Activated T-cell treated with anti-CD3 and anti-CD28 coated beads for 24 hours (primary cell): ENCODE results near the gene F13B.
"Not testable (repeated sequence)": the region's sequence is repeated elsewhere in the genome, so short reads cannot be mapped to it uniquely, and the experiment has no call there.

Experiments
- DNase-seq: peaks from one replicate; pipeline ENCODE4 v3.0.0-alpha.2; 2020; ENCODE audit warnings: low read depth

Gene F13B

GRCh38 chr1:197042676-197043341, 24.3 kb downstream of the F13B start:
- no peak for DNase-seq

- DNase-seq = no peak
These were observed 25.3 kb downstream of the F13B start for GRCh38 chr1:197041486-197042353.

GRCh38 chr1:197036861-197037260, 30.2 kb downstream of the F13B start:
- DNase-seq = no peak

- not testable (repeated sequence) for DNase-seq
These were observed 32.3 kb downstream of the F13B start for GRCh38 chr1:197034631-197035339.

GRCh38 chr1:197029749-197030148, 37.3 kb downstream of the F13B start:
- DNase-seq = no peak

GRCh38 chr1:197027359-197027758, 39.7 kb downstream of the F13B start:
- DNase-seq = no peak

- DNase-seq = no peak
These were observed 42.6 kb downstream of the F13B start for GRCh38 chr1:197024460-197024859.

- DNase-seq = no peak
These were observed 45.3 kb downstream of the F13B start for GRCh38 chr1:197021716-197022115.

DNA sequence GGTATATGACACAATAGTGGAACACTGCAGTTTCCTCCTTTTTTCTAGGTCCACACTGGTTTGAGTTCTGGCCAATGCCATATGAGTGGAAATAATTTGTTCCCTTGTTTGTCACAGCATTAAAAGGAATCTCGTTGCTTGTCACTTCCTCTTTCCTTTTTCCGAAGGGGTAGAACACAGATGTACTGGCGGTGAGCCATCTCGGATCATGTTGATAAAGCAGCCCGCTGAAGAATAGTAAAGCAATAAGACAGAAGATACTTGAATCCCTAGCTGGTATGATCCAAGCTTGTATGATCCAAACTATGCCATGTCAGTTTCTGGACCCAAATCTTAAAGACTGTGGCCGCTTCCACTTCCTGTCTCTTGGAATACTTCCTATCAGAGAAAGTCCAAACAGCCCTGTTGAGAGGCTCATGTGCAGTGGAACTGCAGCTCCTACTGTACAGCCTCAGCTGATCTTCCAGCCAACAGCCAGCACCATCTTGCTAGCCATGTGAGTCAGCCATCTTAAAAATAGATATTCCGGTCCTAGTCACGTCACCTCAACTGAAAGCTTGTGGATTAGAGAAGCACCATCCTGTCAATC, 49.4 kb downstream of the F13B start:
- no peak for DNase-seq

DNA sequence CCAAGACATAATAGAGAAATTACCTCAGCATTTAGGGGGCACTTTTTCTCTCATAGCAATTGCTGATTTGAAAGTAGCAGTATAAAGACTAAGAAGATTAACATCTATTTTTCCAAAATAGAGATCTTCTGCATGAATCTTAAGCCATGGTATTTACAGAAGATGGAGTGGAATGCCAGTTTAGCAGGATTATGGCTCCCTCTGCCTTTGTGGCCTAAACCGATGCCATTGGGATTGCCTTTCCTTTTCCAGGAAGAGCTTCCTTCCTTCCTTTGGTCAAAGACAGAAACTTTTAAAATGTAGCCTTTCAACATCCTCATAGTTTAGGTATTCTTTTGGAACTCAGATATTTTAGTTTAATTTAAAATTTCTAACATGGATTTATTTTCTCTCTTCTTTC, 50.3 kb downstream of the F13B start:
- no peak for DNase-seq

GRCh38 chr1:197013234-197013633, 53.8 kb downstream of the F13B start:
- no peak for DNase-seq

DNA sequence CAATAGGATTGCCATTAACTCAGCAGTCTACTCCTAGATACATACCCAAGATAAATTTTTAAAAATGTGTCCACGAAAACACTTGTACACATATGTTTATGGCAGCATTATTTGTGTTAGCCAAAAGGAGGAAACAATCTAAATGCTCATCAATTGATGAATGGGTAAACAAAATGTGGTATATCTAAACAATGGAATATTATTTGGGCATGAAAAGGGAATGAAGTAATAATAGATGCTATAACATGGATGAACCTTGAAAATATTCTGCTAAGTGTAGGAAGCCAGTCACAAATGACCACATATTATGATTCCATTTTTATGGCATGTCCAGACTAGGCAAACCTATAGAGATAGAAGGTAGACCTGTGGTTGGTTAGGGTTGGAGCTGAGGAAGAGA, 55.4 kb downstream of the F13B start:
- DNase-seq = no peak

GRCh38 chr1:197008861-197009260, 58.2 kb downstream of the F13B start:
- DNase-seq = no peak

DNA sequence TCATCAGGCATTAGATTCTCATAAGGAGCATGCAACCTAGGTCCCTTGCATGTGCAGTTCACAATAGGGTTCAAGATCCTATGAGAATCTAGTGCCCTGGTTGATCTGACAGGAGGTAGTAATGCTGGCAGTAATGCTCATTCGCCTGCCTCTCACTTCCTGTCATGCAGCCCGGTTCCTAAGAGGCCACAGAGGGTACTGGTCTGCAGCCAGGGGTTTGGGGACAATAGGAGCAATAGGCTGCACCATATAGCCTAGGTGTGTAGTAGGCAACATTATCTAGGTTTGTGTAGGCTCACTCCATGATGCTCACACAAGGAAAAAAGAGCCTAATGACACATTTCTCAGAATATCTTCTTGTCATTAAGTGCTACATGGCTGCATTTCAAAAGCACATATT, 63.9 kb downstream of the F13B start:
- no peak for DNase-seq

- DNase-seq = no peak
These were observed 65.2 kb downstream of the F13B start for GRCh38 chr1:197001828-197002227.

DNA sequence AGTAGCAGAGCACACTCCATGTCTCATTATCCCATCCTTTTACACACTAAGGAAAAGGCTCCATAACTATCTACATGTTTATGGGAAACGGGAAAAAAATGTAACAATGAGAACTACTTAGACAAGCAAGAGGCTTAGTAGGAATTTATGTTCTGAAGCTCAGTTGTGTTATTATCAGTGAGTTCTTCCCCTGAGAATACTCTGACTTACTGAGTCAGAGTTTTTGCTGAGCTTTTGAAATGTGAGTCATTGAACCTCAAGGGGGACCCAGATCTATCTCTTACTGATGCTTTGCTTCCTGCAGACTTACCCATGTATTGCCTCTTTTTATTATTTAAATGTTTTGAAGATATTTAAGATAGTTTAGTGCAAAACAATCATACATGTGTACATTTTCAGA, 69.6 kb downstream of the F13B start:
- no peak for DNase-seq

DNA sequence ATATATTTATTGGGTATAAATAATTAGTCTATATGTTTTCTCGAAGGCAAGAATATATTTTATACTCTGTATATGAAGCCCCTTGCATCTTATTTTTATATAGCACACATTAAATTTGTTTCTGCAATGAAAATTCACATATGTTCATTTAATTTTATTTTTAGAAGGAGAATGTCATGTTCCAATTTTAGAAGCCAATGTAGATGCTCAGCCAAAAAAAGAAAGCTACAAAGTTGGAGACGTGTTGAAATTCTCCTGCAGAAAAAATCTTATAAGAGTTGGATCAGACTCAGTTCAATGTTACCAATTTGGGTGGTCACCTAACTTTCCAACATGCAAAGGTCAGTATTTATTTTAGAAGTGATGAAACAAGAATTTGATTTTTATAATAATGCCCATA, 73.1 kb downstream of the F13B start:
- no peak for DNase-seq

GRCh38 chr1:196991919-196992651, 75.0 kb downstream of the F13B start:
- DNase-seq = not testable (repeated sequence)
